GM23338 (cell line): ENCODE results near the gene RPA1. TPM values are rescaled to one million over a fixed set of nuclear protein-coding genes. Genes with fewer than 3 reads are reported as not detected.

Experiments used
- ATAC-seq: fragments of 200-7000 bp; cut with Tn5 transposase; 3 replicates; pipeline ENCODE4 v1.9.1; 2020
- DNase-seq: peaks from one replicate; pipeline ENCODE4 v3.0.0-alpha.2; 2015; ENCODE audit warnings: low spot score
- H2AFZ ChIP-seq: fragments of 200-600 bp; sonication (generic); 2 replicates; pipeline ENCODE4 v1.8.0; 2016; ENCODE audit warnings: antibody characterized with exemption, mild to moderate bottlenecking, moderate library complexity
- H3F3A ChIP-seq: fragments of 200-600 bp; sonication (generic); replicated peaks from 2 replicates; pipeline ENCODE4 v1.8.0; 2017; ENCODE audit warnings: antibody characterized with exemption, mixed run types, low read depth
- H3K27ac ChIP-seq: fragments of 200-600 bp; sonication (generic); 2 replicates; pipeline ENCODE4 v1.6.1; 2016; ENCODE audit warnings: low read depth
- H3K27me3 ChIP-seq: fragments of 200-600 bp; sonication (generic); 2 replicates; pipeline ENCODE4 v1.8.0; 2016; ENCODE audit warnings: mild to moderate bottlenecking, mixed run types, moderate library complexity; ENCODE audit not compliant: insufficient read depth
- H3K36me3 ChIP-seq: fragments of 200-600 bp; sonication (generic); 2 replicates; pipeline ENCODE4 v1.8.0; 2016; ENCODE audit warnings: mild to moderate bottlenecking; ENCODE audit not compliant: insufficient read depth
- H3K4me1 ChIP-seq: fragments of 200-600 bp; sonication (generic); 2 replicates; pipeline ENCODE4 v1.8.0; 2016; ENCODE audit warnings: mild to moderate bottlenecking, moderate library complexity; ENCODE audit not compliant: insufficient read depth
- H3K4me2 ChIP-seq: fragments of 200-600 bp; sonication (generic); 2 replicates; pipeline ENCODE4 v1.7.1; 2017; ENCODE audit warnings: mixed run types
- H3K4me3 ChIP-seq: fragments of 200-600 bp; sonication (generic); 2 replicates; pipeline ENCODE4 v1.6.1; 2016; ENCODE audit warnings: mixed run types
- H3K79me2 ChIP-seq: fragments of 200-600 bp; sonication (generic); replicated peaks from 2 replicates; pipeline ENCODE4 v1.8.0; 2017; ENCODE audit warnings: mild to moderate bottlenecking; ENCODE audit not compliant: insufficient read depth
- H3K9me2 ChIP-seq: fragments of 200-600 bp; sonication (generic); 2 replicates; pipeline ENCODE4 v1.8.0; 2017; ENCODE audit not compliant: insufficient read depth
- H4K20me1 ChIP-seq: fragments of 200-600 bp; sonication (generic); replicated peaks from 2 replicates; pipeline ENCODE4 v1.8.0; 2017; ENCODE audit warnings: mild to moderate bottlenecking; ENCODE audit not compliant: insufficient read depth
- H3K27ac Mint-ChIP-seq: 2 replicates; pipeline ENCODE4 v1.8.0; 2020; ENCODE audit warnings: inconsistent platforms, mild to moderate bottlenecking, moderate library complexity, mixed read lengths
- H3K27me3 Mint-ChIP-seq: 3 replicates; pipeline ENCODE4 v1.8.0; 2022; ENCODE audit warnings: low read depth, mild to moderate bottlenecking, moderate library complexity, mixed read lengths, inconsistent platforms; ENCODE audit not compliant: insufficient read depth, poor library complexity
- H3K36me3 Mint-ChIP-seq: 3 replicates; pipeline ENCODE4 v1.8.0; 2021; ENCODE audit warnings: low read depth, mild to moderate bottlenecking, inconsistent platforms, moderate library complexity, mixed read lengths
- H3K4me1 Mint-ChIP-seq: 3 replicates; pipeline ENCODE4 v1.8.0; 2020; ENCODE audit warnings: mild to moderate bottlenecking, inconsistent platforms, mixed read lengths
- H3K4me3 Mint-ChIP-seq: 3 replicates; pipeline ENCODE4 v1.8.0; 2021; ENCODE audit warnings: moderate library complexity, mild to moderate bottlenecking, inconsistent platforms, mixed read lengths
- H3K9me3 Mint-ChIP-seq: 3 replicates; pipeline ENCODE4 v1.8.0; 2020; ENCODE audit warnings: moderate library complexity, mild to moderate bottlenecking, inconsistent platforms, mixed read lengths
- CTCF ChIP-seq, 2 experiments: fragments of 200-600 bp in 1 of 2; sonication (generic) in 1 of 2; conservative IDR thresholded peaks; 2 replicates each; pipeline versions ENCODE4 v1.5.1 to v1.6.1; 2016 to 2017; ENCODE audit warnings: antibody characterized with exemption in 2 of 2, low read depth in 2 of 2, mild to moderate bottlenecking in 2 of 2, moderate library complexity in 1 of 2
- POLR2AphosphoS5 ChIP-seq: IDR thresholded peaks from 2 replicates; pipeline ENCODE4 v1.6.1; 2016; ENCODE audit warnings: antibody characterized with exemption, low read depth
- REST ChIP-seq: IDR thresholded peaks from one replicate; pipeline ENCODE4 v1.6.1; 2018; ENCODE audit warnings: antibody characterized with exemption; ENCODE audit not compliant: unreplicated experiment
- ZNF331 ChIP-seq: fragments of 250-450 bp; sonication (Bioruptor Pico); IDR thresholded peaks from 2 replicates; pipeline ENCODE4 v1.5.0; 2020; ENCODE audit warnings: low read depth, mild to moderate bottlenecking, moderate library complexity
- polyA plus RNA-seq: library from polyadenylated mRNA; unstranded; fragments of >200 nt; fragmentation: Nextera tagmentation; extraction: Ambion mirVana; gene quantifications from 2 replicates; pipeline ENCODE4 v1.2.1, GENCODE V29; 2016
- total RNA-seq: library from RNA; depleted of rRNA; stranded (reverse); fragments of >200 nt; shearing (Covaris generic); gene quantifications from 2 replicates; pipeline ENCODE4 v1.2.3, GENCODE V29; 2014

RPA1 gene
- total and polyA plus RNA-seq, 2 experiments from 2014 or later: 33.7 to 52.1 TPM

GRCh38 chr17:1930337-1930645 is 100.5 kb downstream of the RPA1 start:
- no peaks in the 10 kb centered on the region for H3K9me2 ChIP-seq
- no peaks in the 10 kb centered on the region for H3K9me3 Mint-ChIP-seq
- no peak overlapping the region for H3K4me3 Mint-ChIP-seq
- no peak overlapping the region for H3K27ac ChIP-seq
- no peaks in the 10 kb centered on the region for H3K4me1 ChIP-seq
- no peak for DNase-seq
- H2AFZ ChIP-seq: no peak overlapping the region
- no peaks in the 10 kb centered on the region for H3K36me3 ChIP-seq
- no peaks in the 10 kb centered on the region for H3K79me2 ChIP-seq
- H3K27ac Mint-ChIP-seq: no peak overlapping the region
- no peak overlapping the region for H3K4me2 ChIP-seq
- no peak overlapping the region for H3K4me3 ChIP-seq
- H3K27me3 ChIP-seq: no peaks in the 10 kb centered on the region
- TF ChIP-seq ZNF331 (CRISPR knock-in tag): no peak
- no peaks in the 10 kb centered on the region for H3F3A ChIP-seq
- no peaks in the 10 kb centered on the region for H3K36me3 Mint-ChIP-seq
- 0 out of 3 replicates have a peak, but pooled peaks cover 4% of the 10 kb centered on the region for H3K4me1 Mint-ChIP-seq
- no peak for ATAC-seq
- H4K20me1 ChIP-seq: no peaks in the 10 kb centered on the region
- peaks cover 15% of the 10 kb centered on the region for H3K27me3 Mint-ChIP-seq

- peak; percentile 18 to 26; a peak in 2 of 4 replicates for TF ChIP-seq CTCF (conservative IDR thresholded peaks at IDR 0.05; ENCODE audit: low read depth in 2 of 2)
- no peak for TF ChIP-seq POLR2AphosphoS5
- no peak for TF ChIP-seq REST
- Histone ChIP-seq H3K36me3 (no peaks in the 10 kb centered on the region), H4K20me1 (no peaks in the 10 kb centered on the region), H3K27me3 (no peaks in the 10 kb centered on the region), H3K9me2 (no peaks in the 10 kb centered on the region), H3K4me2 (peak overlapping the region; percentile 65), H3K27ac (no peak overlapping the region), H2AFZ (peak overlapping the region; percentile 80), H3F3A (no peaks in the 10 kb centered on the region), H3K79me2 (no peaks in the 10 kb centered on the region), H3K4me1 (no peaks in the 10 kb centered on the region), H3K4me3 (peak overlapping the region; percentile 45; the same call in 1 of the 2 replicates)
- DNase-seq: peak; percentile 76
- Mint-ChIP-seq H3K4me3 (peak overlapping the region; percentile 37; the same call in 2 of the 3 replicates), H3K27ac (no peak overlapping the region), H3K27me3 (peaks cover 15% of the 10 kb centered on the region), H3K4me1 (0 out of 3 replicates have a peak, but pooled peaks cover 4% of the 10 kb centered on the region), H3K36me3 (no peaks in the 10 kb centered on the region), H3K9me3 (no peaks in the 10 kb centered on the region)
- ATAC-seq: peak; percentile 89
These were observed 102.2 kb downstream of the RPA1 start for GRCh38 chr17:1931844-1932579.
